ENCODE results near the gene NCOA7.
A peak's percentile ranks its signal among the peaks of the same experiment; 100 is the strongest.

DNA sequence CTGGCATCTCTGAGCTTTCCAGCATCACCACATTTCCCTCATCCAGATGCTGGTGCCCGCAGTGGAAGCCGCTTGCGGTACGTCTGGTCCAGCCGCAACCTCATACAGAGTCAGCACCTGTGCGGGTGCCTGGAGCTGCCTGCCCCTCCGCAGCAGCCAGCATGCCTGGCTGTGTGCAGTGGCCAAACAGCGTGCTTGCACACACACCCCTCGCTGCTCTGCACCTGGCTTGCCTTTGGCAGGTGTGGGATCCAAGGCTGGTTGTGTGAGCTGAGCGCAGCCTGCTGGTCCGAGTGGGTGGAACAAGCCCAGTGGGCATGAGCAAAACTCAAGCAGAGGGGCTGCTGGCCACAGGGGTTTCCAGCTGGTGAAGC is 162.7 kb downstream of the NCOA7 start:
- TF ChIP-seq, protein P1, sequence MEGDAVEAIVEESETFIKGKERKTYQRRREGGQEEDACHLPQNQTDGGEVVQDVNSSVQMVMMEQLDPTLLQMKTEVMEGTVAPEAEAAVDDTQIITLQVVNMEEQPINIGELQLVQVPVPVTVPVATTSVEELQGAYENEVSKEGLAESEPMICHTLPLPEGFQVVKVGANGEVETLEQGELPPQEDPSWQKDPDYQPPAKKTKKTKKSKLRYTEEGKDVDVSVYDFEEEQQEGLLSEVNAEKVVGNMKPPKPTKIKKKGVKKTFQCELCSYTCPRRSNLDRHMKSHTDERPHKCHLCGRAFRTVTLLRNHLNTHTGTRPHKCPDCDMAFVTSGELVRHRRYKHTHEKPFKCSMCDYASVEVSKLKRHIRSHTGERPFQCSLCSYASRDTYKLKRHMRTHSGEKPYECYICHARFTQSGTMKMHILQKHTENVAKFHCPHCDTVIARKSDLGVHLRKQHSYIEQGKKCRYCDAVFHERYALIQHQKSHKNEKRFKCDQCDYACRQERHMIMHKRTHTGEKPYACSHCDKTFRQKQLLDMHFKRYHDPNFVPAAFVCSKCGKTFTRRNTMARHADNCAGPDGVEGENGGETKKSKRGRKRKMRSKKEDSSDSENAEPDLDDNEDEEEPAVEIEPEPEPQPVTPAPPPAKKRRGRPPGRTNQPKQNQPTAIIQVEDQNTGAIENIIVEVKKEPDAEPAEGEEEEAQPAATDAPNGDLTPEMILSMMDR (IDR thresholded peaks at IDR 0.05; ENCODE audit: low read depth, low read length, missing input control) = peak; percentile 38
- TF ChIP-seq RXRA (IDR thresholded peaks at IDR 0.05) = no peak
- no peak for TF ChIP-seq TAF1 (conservative IDR thresholded peaks at IDR 0.05)
- no peak for TF ChIP-seq GABPA (IDR thresholded peaks at IDR 0.05 in 1 of 2, conservative IDR thresholded peaks at IDR 0.05 in 1 of 2)
- TF ChIP-seq, protein P2, sequence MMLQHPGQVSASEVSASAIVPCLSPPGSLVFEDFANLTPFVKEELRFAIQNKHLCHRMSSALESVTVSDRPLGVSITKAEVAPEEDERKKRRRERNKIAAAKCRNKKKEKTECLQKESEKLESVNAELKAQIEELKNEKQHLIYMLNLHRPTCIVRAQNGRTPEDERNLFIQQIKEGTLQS (IDR thresholded peaks at IDR 0.05) = no peak
- TF ChIP-seq JUND (IDR thresholded peaks at IDR 0.05) = no peak
- TF ChIP-seq, protein P3, sequence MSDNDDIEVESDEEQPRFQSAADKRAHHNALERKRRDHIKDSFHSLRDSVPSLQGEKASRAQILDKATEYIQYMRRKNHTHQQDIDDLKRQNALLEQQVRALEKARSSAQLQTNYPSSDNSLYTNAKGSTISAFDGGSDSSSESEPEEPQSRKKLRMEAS (IDR thresholded peaks at IDR 0.05) = no peak
- no peak for TF ChIP-seq EGR1 (IDR thresholded peaks at IDR 0.05; ENCODE audit: low read depth in 2 of 2)
- no peak for TF ChIP-seq YY1 (IDR thresholded peaks at IDR 0.05)
- TF ChIP-seq SP1 (IDR thresholded peaks at IDR 0.05) = no peak
- TF ChIP-seq, protein P4, sequence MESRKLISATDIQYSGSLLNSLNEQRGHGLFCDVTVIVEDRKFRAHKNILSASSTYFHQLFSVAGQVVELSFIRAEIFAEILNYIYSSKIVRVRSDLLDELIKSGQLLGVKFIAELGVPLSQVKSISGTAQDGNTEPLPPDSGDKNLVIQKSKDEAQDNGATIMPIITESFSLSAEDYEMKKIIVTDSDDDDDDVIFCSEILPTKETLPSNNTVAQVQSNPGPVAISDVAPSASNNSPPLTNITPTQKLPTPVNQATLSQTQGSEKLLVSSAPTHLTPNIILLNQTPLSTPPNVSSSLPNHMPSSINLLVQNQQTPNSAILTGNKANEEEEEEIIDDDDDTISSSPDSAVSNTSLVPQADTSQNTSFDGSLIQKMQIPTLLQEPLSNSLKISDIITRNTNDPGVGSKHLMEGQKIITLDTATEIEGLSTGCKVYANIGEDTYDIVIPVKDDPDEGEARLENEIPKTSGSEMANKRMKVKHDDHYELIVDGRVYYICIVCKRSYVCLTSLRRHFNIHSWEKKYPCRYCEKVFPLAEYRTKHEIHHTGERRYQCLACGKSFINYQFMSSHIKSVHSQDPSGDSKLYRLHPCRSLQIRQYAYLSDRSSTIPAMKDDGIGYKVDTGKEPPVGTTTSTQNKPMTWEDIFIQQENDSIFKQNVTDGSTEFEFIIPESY (IDR thresholded peaks at IDR 0.05) = no peak
- TF ChIP-seq RAD21 (IDR thresholded peaks at IDR 0.05) = peak; percentile 65 to 80
- TF ChIP-seq, protein P5, sequence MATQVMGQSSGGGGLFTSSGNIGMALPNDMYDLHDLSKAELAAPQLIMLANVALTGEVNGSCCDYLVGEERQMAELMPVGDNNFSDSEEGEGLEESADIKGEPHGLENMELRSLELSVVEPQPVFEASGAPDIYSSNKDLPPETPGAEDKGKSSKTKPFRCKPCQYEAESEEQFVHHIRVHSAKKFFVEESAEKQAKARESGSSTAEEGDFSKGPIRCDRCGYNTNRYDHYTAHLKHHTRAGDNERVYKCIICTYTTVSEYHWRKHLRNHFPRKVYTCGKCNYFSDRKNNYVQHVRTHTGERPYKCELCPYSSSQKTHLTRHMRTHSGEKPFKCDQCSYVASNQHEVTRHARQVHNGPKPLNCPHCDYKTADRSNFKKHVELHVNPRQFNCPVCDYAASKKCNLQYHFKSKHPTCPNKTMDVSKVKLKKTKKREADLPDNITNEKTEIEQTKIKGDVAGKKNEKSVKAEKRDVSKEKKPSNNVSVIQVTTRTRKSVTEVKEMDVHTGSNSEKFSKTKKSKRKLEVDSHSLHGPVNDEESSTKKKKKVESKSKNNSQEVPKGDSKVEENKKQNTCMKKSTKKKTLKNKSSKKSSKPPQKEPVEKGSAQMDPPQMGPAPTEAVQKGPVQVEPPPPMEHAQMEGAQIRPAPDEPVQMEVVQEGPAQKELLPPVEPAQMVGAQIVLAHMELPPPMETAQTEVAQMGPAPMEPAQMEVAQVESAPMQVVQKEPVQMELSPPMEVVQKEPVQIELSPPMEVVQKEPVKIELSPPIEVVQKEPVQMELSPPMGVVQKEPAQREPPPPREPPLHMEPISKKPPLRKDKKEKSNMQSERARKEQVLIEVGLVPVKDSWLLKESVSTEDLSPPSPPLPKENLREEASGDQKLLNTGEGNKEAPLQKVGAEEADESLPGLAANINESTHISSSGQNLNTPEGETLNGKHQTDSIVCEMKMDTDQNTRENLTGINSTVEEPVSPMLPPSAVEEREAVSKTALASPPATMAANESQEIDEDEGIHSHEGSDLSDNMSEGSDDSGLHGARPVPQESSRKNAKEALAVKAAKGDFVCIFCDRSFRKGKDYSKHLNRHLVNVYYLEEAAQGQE (IDR thresholded peaks at IDR 0.05) = no peak

Data from liver (tissue), 3 donors.